OCI-LY3 (cell line): ENCODE measurements around the gene EN1.

Experiments used
- H2AFZ ChIP-seq: fragments of 200-600, 300-600 bp; shearing (Covaris generic); 2 replicates; pipeline ENCODE4 v1.6.0; 2014; ENCODE audit warnings: antibody characterized with exemption, low read depth, low read length
- H3K27ac ChIP-seq: fragments of 200-600, 300-600 bp; sonication (generic); 2 replicates; pipeline ENCODE4 v1.5.1; 2014; ENCODE audit warnings: mild to moderate bottlenecking, low read length, moderate library complexity, mixed read lengths
- H3K27me3 ChIP-seq: fragments of 200-600, 300-600 bp; sonication (generic); 2 replicates; pipeline ENCODE4 v1.6.1; 2014; ENCODE audit warnings: low read depth, low read length, mixed read lengths
- H3K36me3 ChIP-seq: fragments of 200-600, 300-600 bp; sonication (generic); replicated peaks from 2 replicates; pipeline ENCODE3; 2014; ENCODE audit warnings: low read depth, low read length, mixed read lengths
- H3K4me1 ChIP-seq: fragments of 300-600, 200-600 bp; sonication (generic); 2 replicates; pipeline ENCODE4 v1.6.1; 2014; ENCODE audit warnings: low read length, mixed read lengths
- H3K4me2 ChIP-seq: fragments of 200-600, 300-600 bp; sonication (generic); 2 replicates; pipeline ENCODE4 v1.6.1; 2014; ENCODE audit warnings: low read length, mixed read lengths
- H3K4me3 ChIP-seq: fragments of 300-600, 200-600 bp; sonication (generic); 2 replicates; pipeline ENCODE4 v1.5.1; 2014; ENCODE audit warnings: antibody characterized with exemption, mild to moderate bottlenecking, low read length, moderate library complexity
- H3K79me2 ChIP-seq: fragments of 300-600, 200-600 bp; shearing (Covaris generic); 2 replicates; pipeline ENCODE4 v1.6.1; 2014; ENCODE audit warnings: mild to moderate bottlenecking, low read length, mixed read lengths
- H3K9ac ChIP-seq: fragments of 300-600, 200-600 bp; shearing (Covaris generic); 2 replicates; pipeline ENCODE4 v1.6.0; 2014; ENCODE audit warnings: mild to moderate bottlenecking, low read length, moderate library complexity
- H3K9me3 ChIP-seq: fragments of 200-600, 300-600 bp; shearing (Covaris generic); 2 replicates; pipeline ENCODE4 v1.6.1; 2014; ENCODE audit warnings: low read length, mixed read lengths; ENCODE audit not compliant: insufficient read depth
- H4K20me1 ChIP-seq: fragments of 200-600, 300-600 bp; sonication (generic); 2 replicates; pipeline ENCODE4 v1.6.1; 2016; ENCODE audit warnings: low read length, mixed read lengths; ENCODE audit not compliant: insufficient read depth
- CTCF ChIP-seq: fragments of 200-600, 300-600 bp; sonication (generic); IDR thresholded peaks from 2 replicates; pipeline ENCODE4 v1.5.1; 2014; ENCODE audit warnings: antibody characterized with exemption, low read length, low read depth
- EZH2phosphoT487 ChIP-seq: fragments of 200-600 bp; shearing (Covaris generic); IDR thresholded peaks from 2 replicates; pipeline ENCODE4 v1.6.1; 2018; ENCODE audit warnings: antibody characterized with exemption, mixed run types, low read depth

The EN1 gene

GRCh38 chr2:118841828-118842461 is 5.5 kb downstream of the EN1 start:
- Histone ChIP-seq H3K4me1 (no peaks in the 10 kb centered on the region), H3K27me3 (no peaks in the 10 kb centered on the region), H3K9me3 (no peaks in the 10 kb centered on the region), H3K27ac (no peak overlapping the region), H3K36me3 (no peaks in the 10 kb centered on the region), H3K79me2 (no peaks in the 10 kb centered on the region), H4K20me1 (no peaks in the 10 kb centered on the region), H3K4me2 (no peak overlapping the region), H2AFZ (no peak overlapping the region), H3K9ac (no peak overlapping the region), H3K4me3 (no peak overlapping the region)
- no peak for TF ChIP-seq EZH2phosphoT487
- TF ChIP-seq CTCF = no peak

- H3K27ac ChIP-seq = no peak overlapping the region
- H4K20me1 ChIP-seq = no peaks in the 10 kb centered on the region
- no peaks in the 10 kb centered on the region for H3K79me2 ChIP-seq
- no peak overlapping the region for H3K4me3 ChIP-seq
- H3K4me2 ChIP-seq = no peak overlapping the region
- no peaks in the 10 kb centered on the region for H3K4me1 ChIP-seq
- no peaks in the 10 kb centered on the region for H3K36me3 ChIP-seq
- no peak overlapping the region for H3K9ac ChIP-seq
- TF ChIP-seq CTCF (no peak), EZH2phosphoT487 (no peak)
- H3K27me3 ChIP-seq = no peaks in the 10 kb centered on the region
- no peak overlapping the region for H2AFZ ChIP-seq
- H3K9me3 ChIP-seq = no peaks in the 10 kb centered on the region
Measured at GRCh38 chr2:118841450-118841827, 6.0 kb downstream of the EN1 start.

- Histone ChIP-seq H3K9me3 (no peaks in the 10 kb centered on the region), H3K4me3 (no peak overlapping the region), H3K4me2 (no peak overlapping the region), H3K36me3 (no peaks in the 10 kb centered on the region), H3K27me3 (no peaks in the 10 kb centered on the region), H3K27ac (no peak overlapping the region), H3K79me2 (no peaks in the 10 kb centered on the region), H3K9ac (no peak overlapping the region), H3K4me1 (no peaks in the 10 kb centered on the region), H4K20me1 (no peaks in the 10 kb centered on the region), H2AFZ (no peak overlapping the region)
- TF ChIP-seq CTCF (no peak), EZH2phosphoT487 (no peak)
Measured at GRCh38 chr2:118838741-118839455, 8.6 kb downstream of the EN1 start.

GRCh38 chr2:118837621-118838020 is 9.8 kb downstream of the EN1 start:
- Histone ChIP-seq H4K20me1 (no peaks in the 10 kb centered on the region), H3K9me3 (no peaks in the 10 kb centered on the region), H3K27me3 (no peaks in the 10 kb centered on the region), H2AFZ (no peak overlapping the region), H3K36me3 (no peaks in the 10 kb centered on the region), H3K4me2 (no peak overlapping the region), H3K4me1 (no peaks in the 10 kb centered on the region), H3K4me3 (no peak overlapping the region), H3K9ac (no peak overlapping the region), H3K27ac (no peak overlapping the region), H3K79me2 (no peaks in the 10 kb centered on the region)
- TF ChIP-seq EZH2phosphoT487 (no peak), CTCF (no peak)
